GM21360 (cell line): ENCODE measurements around the gene TRIM33.

Experiments
- ATAC-seq: cut with Tn5 transposase; IDR thresholded peaks from one replicate; pipeline ENCODE4 v1.9.1; 2021; ENCODE audit warnings: mild to moderate bottlenecking, moderate library complexity; ENCODE audit not compliant: unreplicated experiment

TRIM33 gene

GRCh38 chr1:114511032-114511785 lies at the start of gene TRIM33:
TSS of gene TRIM33 (minus strand) at chr1:114511203. CDS start at chr1:114511076, 127 bp downstream.
- peak; percentile 69 for ATAC-seq

- peak; percentile 54 for ATAC-seq
These were observed 48.4 kb upstream of the TRIM33 start for GRCh38 chr1:114559356-114559755.

GRCh38 chr1:114558544-114558943 lies 47.5 kb upstream of the TRIM33 start:
- peak; percentile 48 for ATAC-seq

GRCh38 chr1:114554577-114554976 lies 43.6 kb upstream of the TRIM33 start:
- no peak for ATAC-seq

- no peak for ATAC-seq
These were observed 41.2 kb upstream of the TRIM33 start for GRCh38 chr1:114552106-114552639.

GRCh38 chr1:114551400-114551799 lies 40.4 kb upstream of the TRIM33 start:
- ATAC-seq: no peak

GRCh38 chr1:114550336-114550735 lies 39.3 kb upstream of the TRIM33 start:
- no peak for ATAC-seq

- no peak for ATAC-seq
These were observed 38.1 kb upstream of the TRIM33 start for GRCh38 chr1:114549137-114549536.

GRCh38 chr1:114547076-114547475 lies 36.1 kb upstream of the TRIM33 start:
- no peak for ATAC-seq

GRCh38 chr1:114545796-114546195 lies 34.8 kb upstream of the TRIM33 start:
- ATAC-seq: no peak

GRCh38 chr1:114545315-114545714 lies 34.3 kb upstream of the TRIM33 start:
- ATAC-seq: no peak

GRCh38 chr1:114540821-114541220 lies 29.8 kb upstream of the TRIM33 start:
- ATAC-seq: no peak

GRCh38 chr1:114540272-114540671 lies 29.3 kb upstream of the TRIM33 start:
- no peak for ATAC-seq

- no peak for ATAC-seq
These were observed 25.0 kb upstream of the TRIM33 start for GRCh38 chr1:114536043-114536442.

- ATAC-seq: no peak
These were observed 24.4 kb upstream of the TRIM33 start for GRCh38 chr1:114535401-114535800.

- no peak for ATAC-seq
These were observed 20.1 kb upstream of the TRIM33 start for GRCh38 chr1:114531094-114531493.

- ATAC-seq: no peak
These were observed 19.2 kb upstream of the TRIM33 start for GRCh38 chr1:114530224-114530623.

- ATAC-seq: no peak
These were observed 13.9 kb upstream of the TRIM33 start for GRCh38 chr1:114524944-114525343.

GRCh38 chr1:114522264-114522575 lies 11.2 kb upstream of the TRIM33 start:
- no peak for ATAC-seq

- ATAC-seq: no peak
These were observed 10.6 kb upstream of the TRIM33 start for GRCh38 chr1:114521396-114522263.

- ATAC-seq: no peak
These were observed 6.3 kb upstream of the TRIM33 start for GRCh38 chr1:114517348-114517747.
